ENCODE results near the gene FUS.
"Not testable (repeated sequence)": the region's sequence is repeated elsewhere in the genome, so short reads cannot be mapped to it uniquely, and the experiment has no call there.

Gene FUS

DNA sequence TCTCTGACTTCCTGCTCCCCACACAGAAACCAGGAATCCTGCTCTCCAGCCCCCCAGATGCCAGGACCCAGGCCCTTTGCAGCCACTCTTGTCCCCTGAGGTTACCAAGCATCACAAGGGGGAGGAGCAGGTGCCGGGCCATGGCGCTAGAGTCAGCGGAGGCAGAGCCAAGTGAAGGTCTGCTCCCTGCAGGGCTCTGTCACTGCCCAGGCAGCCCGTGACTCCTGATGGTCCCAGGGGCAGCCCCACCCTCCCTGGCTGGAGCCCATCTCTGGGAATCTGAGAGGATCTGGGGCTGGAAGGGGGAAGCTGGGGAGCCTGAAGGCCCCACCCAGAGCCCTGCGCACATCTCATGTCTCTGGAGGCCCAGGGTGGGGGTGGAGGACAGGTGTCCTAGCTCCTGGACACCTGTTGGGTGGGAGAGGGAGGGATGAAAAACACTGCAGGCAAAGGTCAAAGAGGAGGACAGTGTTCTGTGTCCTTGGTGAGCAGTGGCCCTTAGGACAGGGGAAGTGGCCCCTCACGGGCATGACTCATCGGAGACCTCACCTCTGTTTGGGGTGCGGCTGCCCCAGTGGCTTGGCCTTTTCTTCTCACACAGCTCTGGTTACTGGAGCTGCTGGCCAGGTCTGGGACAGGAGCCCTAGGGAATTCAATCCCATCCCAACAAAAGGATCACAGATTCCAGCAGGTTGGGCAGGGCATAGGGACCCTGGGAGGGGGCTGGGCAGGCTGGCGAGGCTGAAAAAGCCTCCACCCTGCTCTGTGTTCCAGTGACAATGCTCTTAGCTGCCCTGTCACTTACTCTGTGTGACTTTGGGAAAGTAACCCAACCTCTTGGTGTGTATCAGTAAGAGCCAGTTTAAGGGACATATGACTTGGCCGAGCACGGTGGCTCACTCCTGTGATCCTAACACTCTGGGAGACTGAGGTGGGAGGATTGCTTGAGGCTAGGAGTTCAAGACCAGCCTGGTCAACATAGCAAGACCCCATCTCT lies 29.7 kb upstream of the FUS start, which contains the start of gene PRSS36:
TSS of gene PRSS36 (minus strand) at position 173 of the 997 bp plus-strand sequence. CDS start at position 142, 31 bp downstream.
- Mint-ChIP-seq H3K9me3 (no peaks in the 10 kb centered on the region), H3K27ac (no peak within 1 kb of the TSS), H3K4me1 (ENCODE audit: low read depth) (no peaks in the 10 kb centered on the region), H3K27me3 (no peaks in the 10 kb centered on the region), H3K36me3 (ENCODE audit: low read depth) (no peaks in the 10 kb centered on the region), H3K4me3 (no peak within 1 kb of the TSS)
- DNase-seq: no peak

DNA sequence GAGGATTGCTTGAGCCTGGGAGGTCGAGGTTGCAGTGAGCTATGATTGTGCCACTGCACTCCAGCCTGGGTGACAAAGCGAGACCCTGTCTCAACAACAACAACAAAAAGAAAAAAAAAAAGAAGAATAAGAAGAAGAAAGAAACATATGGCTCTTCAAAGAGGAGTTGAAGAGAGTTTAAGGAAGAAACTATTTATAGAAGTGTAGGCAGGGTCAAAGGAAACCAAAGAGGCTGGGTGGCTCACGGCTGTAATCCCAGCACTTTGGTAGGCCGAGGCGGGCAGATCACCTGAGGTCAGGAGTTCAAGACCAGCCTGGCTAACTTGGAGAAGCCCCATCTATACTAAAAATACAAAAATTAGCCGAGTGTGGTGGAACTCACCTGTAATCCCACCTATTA lies 29.0 kb upstream of the FUS start:
- not testable (repeated sequence) for H3K36me3 Mint-ChIP-seq (ENCODE audit: low read depth); H3K9me3 Mint-ChIP-seq; H3K27me3 Mint-ChIP-seq; H3K4me3 Mint-ChIP-seq; H3K27ac Mint-ChIP-seq; DNase-seq; H3K4me1 Mint-ChIP-seq (ENCODE audit: low read depth)

GRCh38 chr16:31157136-31157535 lies 22.8 kb upstream of the FUS start:
- Mint-ChIP-seq H3K27me3 (no peaks in the 10 kb centered on the region), H3K4me1 (ENCODE audit: low read depth) (peaks cover 8% of the 10 kb centered on the region), H3K27ac (no peak overlapping the region), H3K4me3 (peak overlapping the region; percentile 38), H3K36me3 (ENCODE audit: low read depth) (no peaks in the 10 kb centered on the region), H3K9me3 (no peaks in the 10 kb centered on the region)
- no peak for DNase-seq

DNA sequence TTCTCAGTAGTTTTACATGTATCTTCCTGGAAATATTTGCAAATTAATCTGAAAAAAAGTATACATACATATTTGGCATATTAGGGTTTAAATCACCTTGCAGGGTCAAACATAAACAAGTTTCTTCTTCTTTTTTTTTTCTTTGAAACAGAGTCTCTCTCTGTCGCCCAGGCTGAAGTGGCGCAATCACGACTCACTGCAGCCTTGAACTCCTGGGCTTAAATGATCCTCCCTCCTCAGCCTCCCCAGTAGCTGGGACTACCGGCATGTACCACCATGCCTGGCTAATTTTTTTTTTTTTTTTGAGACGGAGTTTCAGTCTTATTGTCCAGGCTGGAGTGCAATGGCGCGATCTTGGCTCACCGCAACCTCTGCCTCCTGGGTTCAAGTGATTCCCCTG lies 12.6 kb upstream of the FUS start:
- no peaks in the 10 kb centered on the region for H3K9me3 Mint-ChIP-seq
- DNase-seq: no peak

DNA sequence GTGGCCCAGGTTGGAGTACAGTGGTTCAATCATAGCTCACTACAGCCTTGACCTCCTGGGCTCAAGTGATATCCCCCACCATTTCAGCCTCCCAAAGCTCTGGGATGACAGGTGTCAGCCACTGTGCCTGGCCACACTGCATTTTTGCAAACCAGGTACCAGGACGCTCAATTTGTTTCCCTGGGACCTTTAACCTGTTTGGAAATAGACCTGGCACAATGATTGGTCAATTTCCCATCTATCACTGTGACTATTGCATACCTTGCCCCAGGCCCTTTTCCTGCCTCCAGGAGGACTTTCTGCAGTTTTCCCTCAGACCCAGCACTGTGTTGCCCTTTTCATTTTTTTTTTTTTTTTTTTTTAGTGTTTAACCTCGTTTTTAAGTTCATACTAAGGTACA lies 11.1 kb upstream of the FUS start:
- Mint-ChIP-seq H3K36me3 (ENCODE audit: low read depth) (no peaks in the 10 kb centered on the region), H3K4me3 (no peak overlapping the region), H3K27ac (no peak overlapping the region), H3K27me3 (no peaks in the 10 kb centered on the region), H3K9me3 (no peaks in the 10 kb centered on the region), H3K4me1 (ENCODE audit: low read depth) (no peaks in the 10 kb centered on the region)
- no peak for DNase-seq

More for the DNA sequence above, 12.6 kb upstream of the FUS start:
- H3K4me3 Mint-ChIP-seq: no peak overlapping the region
- H3K27ac Mint-ChIP-seq: no peak overlapping the region
- no peaks in the 10 kb centered on the region for H3K36me3 Mint-ChIP-seq (ENCODE audit: low read depth)
- H3K27me3 Mint-ChIP-seq: no peaks in the 10 kb centered on the region
- H3K4me1 Mint-ChIP-seq (ENCODE audit: low read depth): no peaks in the 10 kb centered on the region

DNA sequence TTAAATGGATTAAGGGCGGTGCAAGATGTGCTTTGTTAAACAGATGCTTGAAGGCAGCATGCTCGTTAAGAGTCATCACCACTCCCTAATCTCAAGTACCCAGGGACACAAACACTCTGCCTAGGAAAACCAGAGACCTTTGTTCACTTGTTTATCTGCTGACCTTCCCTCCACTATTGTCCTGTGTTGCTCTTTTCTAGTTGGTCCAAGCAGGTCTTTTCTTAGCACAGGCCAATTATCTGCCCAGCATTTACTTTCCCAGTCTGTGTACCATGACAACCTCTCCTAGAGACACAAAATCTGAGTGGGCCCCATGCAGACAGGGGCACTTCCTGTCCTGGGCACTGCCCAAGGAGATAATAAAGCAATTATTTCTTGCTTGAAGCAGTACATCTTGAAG lies 9.9 kb upstream of the FUS start:
- H3K27ac Mint-ChIP-seq, H3K27me3 Mint-ChIP-seq: not testable (repeated sequence)

DNA sequence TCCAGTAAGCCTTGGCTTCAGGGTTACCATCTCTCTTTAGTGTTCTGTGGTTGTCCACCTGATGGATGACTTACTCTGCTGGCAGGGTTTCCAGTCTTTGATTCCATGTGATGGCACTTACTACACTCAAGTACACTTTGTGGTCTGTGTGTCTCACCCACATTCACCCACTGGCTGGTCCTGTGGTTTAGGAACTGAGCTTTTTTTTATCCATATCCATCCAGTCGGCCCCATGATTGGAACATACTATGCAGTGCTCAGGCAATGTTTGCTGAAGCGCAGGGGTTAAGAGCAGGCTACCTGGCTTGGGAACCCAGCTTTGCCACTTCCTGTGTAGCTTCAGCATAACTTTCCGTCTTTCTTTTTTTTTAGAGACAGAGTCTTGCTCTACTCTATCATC lies 2.8 kb upstream of the FUS start:
- Mint-ChIP-seq H3K4me1 (ENCODE audit: low read depth) (peaks cover 30% of the 10 kb centered on the region), H3K27me3 (no peaks in the 10 kb centered on the region), H3K9me3 (no peaks in the 10 kb centered on the region), H3K27ac (peak overlapping the region; percentile 81), H3K4me3 (peak overlapping the region; percentile 32), H3K36me3 (ENCODE audit: low read depth) (peaks cover 25% of the 10 kb centered on the region)
- DNase-seq: peak; percentile 56

More for the DNA sequence above, 9.9 kb upstream of the FUS start:
- H3K9me3 Mint-ChIP-seq; DNase-seq; H3K4me1 Mint-ChIP-seq (ENCODE audit: low read depth); H3K36me3 Mint-ChIP-seq (ENCODE audit: low read depth); H3K4me3 Mint-ChIP-seq: not testable (repeated sequence)

GRCh38 chr16:31179219-31179746 lies 656 bp upstream of the FUS start:
- Mint-ChIP-seq H3K36me3 (ENCODE audit: low read depth) (peaks cover 46% of the 10 kb centered on the region), H3K27me3 (no peaks in the 10 kb centered on the region), H3K4me1 (ENCODE audit: low read depth) (peaks cover 51% of the 10 kb centered on the region), H3K9me3 (no peaks in the 10 kb centered on the region), H3K4me3 (peak overlapping the region; percentile 96), H3K27ac (peak overlapping the region; percentile 100)
- no peak for DNase-seq

GRCh38 chr16:31181102-31181830 lies 1.3 kb downstream of the FUS start:
- H3K27me3 Mint-ChIP-seq: no peaks in the 10 kb centered on the region
- H3K27ac Mint-ChIP-seq: peak overlapping the region; percentile 100
- peak overlapping the region; percentile 96 for H3K4me3 Mint-ChIP-seq
- peaks cover 66% of the 10 kb centered on the region for H3K36me3 Mint-ChIP-seq (ENCODE audit: low read depth)
- no peaks in the 10 kb centered on the region for H3K9me3 Mint-ChIP-seq
- DNase-seq: peak; percentile 64
- peaks cover 67% of the 10 kb centered on the region for H3K4me1 Mint-ChIP-seq (ENCODE audit: low read depth)

DNA sequence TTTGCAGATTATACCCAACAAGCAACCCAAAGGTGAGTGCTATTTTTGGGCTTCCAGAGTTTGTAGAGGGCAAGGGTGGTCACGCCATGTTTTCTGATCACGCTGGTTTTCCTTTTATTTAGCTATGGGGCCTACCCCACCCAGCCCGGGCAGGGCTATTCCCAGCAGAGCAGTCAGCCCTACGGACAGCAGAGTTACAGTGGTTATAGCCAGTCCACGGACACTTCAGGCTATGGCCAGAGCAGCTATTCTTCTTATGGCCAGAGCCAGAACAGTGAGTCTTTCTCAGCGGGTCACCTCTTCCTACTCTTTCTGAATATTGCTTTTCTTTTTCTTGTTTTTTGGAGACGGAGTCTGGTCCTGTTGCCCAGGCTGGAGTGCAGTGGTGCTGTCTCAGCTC lies 2.5 kb downstream of the FUS start:
- Mint-ChIP-seq H3K9me3 (no peaks in the 10 kb centered on the region), H3K27me3 (no peaks in the 10 kb centered on the region), H3K36me3 (ENCODE audit: low read depth) (peaks cover 77% of the 10 kb centered on the region), H3K4me1 (ENCODE audit: low read depth) (peaks cover 70% of the 10 kb centered on the region), H3K4me3 (peak overlapping the region; percentile 96), H3K27ac (peak overlapping the region; percentile 100)
- no peak for DNase-seq

DNA sequence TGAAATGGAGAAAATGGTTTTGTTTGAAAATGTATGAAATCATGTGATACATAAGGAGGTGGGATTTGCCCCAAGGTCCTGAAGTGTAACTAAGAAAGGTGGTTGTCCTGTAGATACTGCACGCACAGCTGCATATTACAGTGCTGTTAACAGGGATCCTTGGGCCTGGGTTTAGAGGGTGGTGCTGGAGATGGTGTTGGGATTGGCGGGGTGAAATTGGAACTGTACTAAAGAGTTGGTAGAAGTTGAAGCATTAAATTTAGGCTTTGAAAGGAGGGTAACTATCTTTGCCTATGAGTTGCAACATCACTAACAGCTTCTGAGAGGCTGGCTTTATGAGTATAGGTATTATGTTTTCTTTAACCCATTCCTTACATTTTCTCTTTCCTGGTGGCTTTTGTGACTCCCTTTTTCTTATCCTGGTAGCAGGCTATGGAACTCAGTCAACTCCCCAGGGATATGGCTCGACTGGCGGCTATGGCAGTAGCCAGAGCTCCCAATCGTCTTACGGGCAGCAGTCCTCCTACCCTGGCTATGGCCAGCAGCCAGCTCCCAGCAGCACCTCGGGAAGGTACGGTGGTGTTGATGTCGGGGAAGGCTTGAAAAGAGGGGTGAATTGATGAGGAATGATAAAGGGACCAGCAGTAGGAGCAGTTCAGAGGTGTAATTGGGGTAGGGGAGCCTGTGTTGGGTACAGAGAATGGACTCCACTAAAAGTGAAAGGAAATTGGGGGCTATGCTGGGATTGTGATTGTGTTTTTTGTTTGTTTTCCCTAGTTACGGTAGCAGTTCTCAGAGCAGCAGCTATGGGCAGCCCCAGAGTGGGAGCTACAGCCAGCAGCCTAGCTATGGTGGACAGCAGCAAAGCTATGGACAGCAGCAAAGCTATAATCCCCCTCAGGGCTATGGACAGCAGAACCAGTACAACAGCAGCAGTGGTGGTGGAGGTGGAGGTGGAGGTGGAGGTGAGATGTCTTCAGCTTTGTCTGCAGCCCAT lies 3.8 kb downstream of the FUS start:
- no peaks in the 10 kb centered on the region for H3K9me3 Mint-ChIP-seq
- no peaks in the 10 kb centered on the region for H3K27me3 Mint-ChIP-seq
- peak overlapping the region; percentile 96 for H3K4me3 Mint-ChIP-seq
- peaks cover 91% of the 10 kb centered on the region for H3K36me3 Mint-ChIP-seq (ENCODE audit: low read depth)
- peak overlapping the region; percentile 100 for H3K27ac Mint-ChIP-seq
- H3K4me1 Mint-ChIP-seq (ENCODE audit: low read depth): peaks cover 74% of the 10 kb centered on the region
- DNase-seq: no peak

DNA sequence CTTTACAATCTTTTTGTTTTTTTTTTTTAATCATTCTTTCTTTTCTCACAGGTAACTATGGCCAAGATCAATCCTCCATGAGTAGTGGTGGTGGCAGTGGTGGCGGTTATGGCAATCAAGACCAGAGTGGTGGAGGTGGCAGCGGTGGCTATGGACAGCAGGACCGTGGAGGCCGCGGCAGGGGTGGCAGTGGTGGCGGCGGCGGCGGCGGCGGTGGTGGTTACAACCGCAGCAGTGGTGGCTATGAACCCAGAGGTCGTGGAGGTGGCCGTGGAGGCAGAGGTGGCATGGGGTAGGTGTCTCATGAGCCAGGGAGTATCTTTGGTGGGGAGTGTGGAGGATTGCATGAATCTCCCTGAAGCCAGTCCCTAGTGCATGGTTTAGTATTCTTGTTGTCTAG lies 4.9 kb downstream of the FUS start:
- H3K9me3 Mint-ChIP-seq: no peaks in the 10 kb centered on the region
- no peaks in the 10 kb centered on the region for H3K27me3 Mint-ChIP-seq
- H3K36me3 Mint-ChIP-seq (ENCODE audit: low read depth): peaks cover 99% of the 10 kb centered on the region
- H3K4me1 Mint-ChIP-seq (ENCODE audit: low read depth): peaks cover 76% of the 10 kb centered on the region
- peak overlapping the region; percentile 100 for H3K27ac Mint-ChIP-seq
- no peak for DNase-seq
- peak overlapping the region; percentile 96 for H3K4me3 Mint-ChIP-seq

DNA sequence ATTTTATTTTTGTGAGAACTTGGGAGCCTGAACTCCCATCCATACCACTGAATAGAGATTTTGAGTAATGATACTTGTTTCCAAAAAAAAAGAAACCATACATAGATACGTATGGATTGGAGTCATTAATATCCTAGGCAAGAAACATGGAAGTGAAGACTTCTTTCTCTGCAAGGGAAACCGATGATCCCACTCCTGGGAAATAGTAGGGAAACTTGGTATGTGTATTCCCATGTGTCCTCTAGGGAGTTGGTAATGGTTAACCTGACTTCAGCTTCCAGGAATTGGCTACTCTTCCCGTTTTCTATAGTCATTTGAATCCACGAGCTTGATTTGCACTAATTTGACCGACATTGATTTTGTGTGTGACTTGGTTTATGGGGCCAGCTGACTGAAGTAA lies 5.4 kb downstream of the FUS start:
- Mint-ChIP-seq H3K4me3 (peak overlapping the region; percentile 96), H3K27me3 (no peaks in the 10 kb centered on the region), H3K27ac (peak overlapping the region; percentile 100), H3K4me1 (ENCODE audit: low read depth) (peaks cover 80% of the 10 kb centered on the region), H3K9me3 (no peaks in the 10 kb centered on the region), H3K36me3 (ENCODE audit: low read depth) (peaks cover 100% of the 10 kb centered on the region)
- no peak for DNase-seq

- DNase-seq: no peak
- Mint-ChIP-seq H3K27me3 (no peaks in the 10 kb centered on the region), H3K36me3 (ENCODE audit: low read depth) (peaks cover 100% of the 10 kb centered on the region), H3K4me1 (ENCODE audit: low read depth) (peaks cover 87% of the 10 kb centered on the region), H3K9me3 (no peaks in the 10 kb centered on the region), H3K4me3 (peak overlapping the region; percentile 96), H3K27ac (peak overlapping the region; percentile 100)
Observed at GRCh38 chr16:31186176-31186575, 6.2 kb downstream of the FUS start.
